NCI-H1417 (cell line): ENCODE measurements around the gene CHD9NB.

Experiments used
- DNase-seq, 3 experiments: peaks; one replicate each; lab custom pipeline; 2025; lab: John Stamatoyannopoulos, UW

The CHD9NB gene

DNA sequence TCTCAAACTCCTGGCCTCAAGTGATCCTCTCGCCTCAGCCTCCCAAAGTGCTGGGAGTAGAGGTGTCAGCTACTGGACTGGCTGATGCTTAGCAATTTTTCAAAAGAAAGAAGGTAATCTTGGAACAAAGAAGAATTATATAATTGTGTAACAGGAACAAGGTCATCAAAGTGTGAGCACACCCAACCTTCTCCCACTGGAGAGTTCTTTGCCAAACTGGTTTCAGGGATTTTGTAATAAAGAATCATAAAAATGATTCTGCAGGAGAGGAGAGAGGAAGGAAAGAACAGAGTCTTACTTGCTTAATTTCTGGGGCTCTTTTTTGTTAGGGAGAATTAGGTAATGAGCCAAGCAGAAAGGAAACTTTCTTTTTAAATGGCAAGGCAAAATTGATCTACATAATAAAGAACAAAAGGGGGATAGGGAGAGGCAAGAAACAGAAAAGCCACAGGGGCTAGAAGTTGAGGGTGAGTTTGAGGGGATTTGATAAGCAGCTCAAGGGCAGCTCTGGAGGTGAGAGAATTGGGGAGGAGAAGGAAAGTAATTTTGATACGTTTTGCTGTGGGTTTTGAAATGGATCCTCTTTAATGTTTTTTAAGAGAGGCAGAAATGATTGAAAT, 21.3 kb downstream of the CHD9NB start:
- no peak for DNase-seq

- no peak for DNase-seq
Observed at GRCh38 chr16:53029971-53030370, 22.7 kb downstream of the CHD9NB start.

DNA sequence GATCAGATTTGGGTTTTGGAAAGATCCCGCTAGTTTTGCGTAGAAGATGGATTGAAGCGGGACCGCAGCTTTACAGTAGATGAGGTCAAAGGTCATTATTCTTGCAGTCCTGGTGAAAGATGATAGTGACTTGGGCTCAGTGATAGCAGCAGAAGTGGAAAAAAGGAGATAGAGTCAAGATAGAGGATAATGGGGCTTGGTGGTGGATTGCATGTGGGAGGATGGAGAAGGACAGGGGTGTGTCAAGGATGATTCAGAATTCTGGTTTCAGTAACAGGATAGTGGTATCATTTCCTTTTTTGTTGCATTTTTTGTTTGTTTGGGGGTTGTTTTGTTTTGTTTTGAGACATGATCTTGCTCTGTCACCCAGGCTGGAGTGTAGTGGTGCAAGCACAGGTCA, 28.7 kb downstream of the CHD9NB start:
- DNase-seq: no peak

DNA sequence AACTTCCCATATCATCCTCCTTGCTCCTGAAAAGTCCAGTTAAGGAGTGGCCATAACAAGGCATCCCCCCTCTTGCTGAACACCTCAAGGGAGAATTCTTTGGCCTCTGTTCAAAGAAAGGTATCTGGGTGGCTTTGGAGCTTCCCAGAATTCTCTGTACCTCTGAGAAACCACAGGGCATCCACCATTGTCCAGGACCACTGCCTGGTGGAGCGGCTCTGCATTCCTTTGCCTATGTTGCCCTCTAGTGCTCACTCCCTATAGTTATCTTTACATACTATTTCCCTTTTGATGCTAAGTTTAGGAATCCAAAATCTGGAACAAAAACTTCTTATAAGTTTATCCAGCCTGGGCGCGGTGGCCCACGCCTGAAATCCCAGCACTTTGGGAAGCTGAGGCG, 30.3 kb downstream of the CHD9NB start:
- peak; percentile 22 to 79 (median 34) for DNase-seq

- DNase-seq: no peak
Observed at GRCh38 chr16:53018834-53019416, 33.8 kb downstream of the CHD9NB start.

- no peak for DNase-seq
Observed at GRCh38 chr16:53014287-53014686, 38.4 kb downstream of the CHD9NB start.

- no peak for DNase-seq
Observed at GRCh38 chr16:53007095-53007494, 45.6 kb downstream of the CHD9NB start.

- no peak for DNase-seq
Observed at GRCh38 chr16:52997922-52998321, 54.8 kb downstream of the CHD9NB start.

DNA sequence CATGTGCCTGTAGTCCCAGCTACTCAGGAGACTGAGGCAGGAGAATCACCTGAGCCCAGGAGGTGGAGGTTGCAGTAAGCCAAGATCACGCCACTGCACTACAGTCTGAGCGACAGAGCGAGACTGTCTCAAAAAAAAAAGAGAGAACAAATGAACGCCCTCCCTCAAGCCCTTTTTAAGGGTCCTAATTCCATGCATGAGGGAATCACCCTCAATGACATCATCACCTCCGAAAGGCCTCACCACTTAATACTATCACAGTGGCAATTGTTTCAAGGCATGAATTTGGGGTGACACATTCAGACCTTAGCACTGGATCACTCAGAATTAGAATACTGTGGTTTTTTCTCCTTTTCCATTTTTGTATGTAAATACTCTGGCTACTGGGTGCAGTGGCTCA, 57.8 kb downstream of the CHD9NB start:
- no peak for DNase-seq

GRCh38 chr16:52993179-52993578, 59.5 kb downstream of the CHD9NB start:
- no peak for DNase-seq

GRCh38 chr16:52991572-52991971, 61.1 kb downstream of the CHD9NB start:
- DNase-seq: no peak
